KG1 (cell line): ENCODE measurements around the gene TFF1.

Source experiments
- DNase-seq: peaks from one replicate; lab custom pipeline; 2025; lab: John Stamatoyannopoulos, UW

The TFF1 gene

DNA sequence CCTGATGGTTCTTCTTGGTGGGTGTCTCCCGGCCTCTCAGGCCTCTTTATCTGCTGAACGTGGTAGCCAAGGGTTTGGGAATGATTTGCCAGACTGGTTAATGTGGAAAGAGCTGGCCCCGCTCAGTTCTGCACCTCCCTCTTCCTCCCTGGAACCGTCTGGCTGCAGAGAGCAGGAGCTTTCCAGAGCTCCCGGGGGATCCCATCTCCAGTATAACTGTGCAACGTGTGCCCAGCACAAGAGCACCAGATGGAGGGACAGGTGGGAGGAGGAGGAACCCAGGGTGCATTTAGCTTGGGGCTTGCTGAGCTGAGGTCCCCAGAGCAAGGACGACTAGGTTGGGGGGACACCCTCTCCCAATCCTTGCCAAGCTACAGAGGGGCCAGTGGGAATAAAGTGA lies 5.0 kb downstream of the TFF1 start:
- DNase-seq: no peak

- DNase-seq: no peak
These were observed 6.0 kb downstream of the TFF1 start for GRCh38 chr21:42360317-42360716.

DNA sequence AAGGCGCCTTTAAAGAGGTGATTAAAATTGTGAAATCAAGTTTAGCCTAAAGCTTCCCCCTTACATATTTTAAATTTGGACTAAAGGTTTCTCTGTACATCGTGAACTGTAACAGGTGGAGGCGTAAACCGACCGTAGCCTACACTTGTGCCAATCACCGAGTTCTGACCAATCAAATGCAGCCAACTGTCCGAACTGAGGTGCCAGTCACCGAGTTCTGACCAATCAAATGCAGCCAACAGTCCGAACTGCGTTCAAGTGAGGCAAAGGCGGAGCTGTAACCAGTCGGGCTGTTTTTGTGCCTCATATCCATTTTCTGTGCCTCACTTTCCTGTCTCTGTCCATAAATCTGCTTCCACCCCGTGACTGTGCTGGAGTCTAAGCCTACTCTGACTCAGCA lies 7.4 kb downstream of the TFF1 start:
- DNase-seq: no peak

- no peak for DNase-seq
These were observed 8.1 kb downstream of the TFF1 start for GRCh38 chr21:42358261-42358660.

DNA sequence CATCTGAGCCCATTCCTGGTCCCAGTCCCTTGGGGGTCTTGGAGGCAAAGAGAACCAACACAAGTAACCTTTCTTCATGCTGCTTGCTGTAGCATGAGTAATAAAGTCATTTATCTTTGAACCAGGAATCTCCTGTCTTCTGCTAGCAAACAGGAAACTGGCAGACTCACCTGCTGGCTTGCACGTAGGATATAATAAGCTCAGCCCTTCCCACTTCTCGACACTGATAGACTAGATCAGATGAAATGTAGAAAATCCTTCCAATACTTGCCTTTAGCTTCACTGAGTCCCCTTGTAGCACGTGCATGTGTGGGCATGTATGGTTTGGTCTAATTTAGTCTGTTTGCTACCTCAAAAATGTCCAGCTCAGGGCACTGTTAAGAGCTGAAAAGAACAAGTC lies 9.0 kb downstream of the TFF1 start:
- DNase-seq: no peak

DNA sequence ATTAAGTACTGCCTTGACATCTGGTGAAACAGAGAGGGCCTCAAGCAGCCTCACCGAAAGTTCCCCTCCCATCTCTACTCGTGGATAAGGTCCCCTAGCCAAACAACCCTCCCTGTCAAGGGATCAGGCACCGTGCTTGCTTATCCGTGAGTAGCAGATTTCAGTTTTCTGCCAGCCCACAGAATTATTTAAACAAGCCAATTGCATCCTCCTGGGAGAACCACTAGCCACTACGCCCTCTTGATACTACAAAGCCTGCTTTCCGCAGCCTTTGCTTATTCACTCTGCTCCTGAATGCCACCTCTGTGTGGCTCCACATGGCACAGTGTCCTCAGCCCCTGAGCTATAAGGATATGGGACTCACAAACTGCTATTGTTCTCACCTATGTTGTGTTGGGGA lies 9.7 kb downstream of the TFF1 start:
- no peak for DNase-seq

- no peak for DNase-seq
These were observed 10.3 kb downstream of the TFF1 start for GRCh38 chr21:42356046-42356445.

DNA sequence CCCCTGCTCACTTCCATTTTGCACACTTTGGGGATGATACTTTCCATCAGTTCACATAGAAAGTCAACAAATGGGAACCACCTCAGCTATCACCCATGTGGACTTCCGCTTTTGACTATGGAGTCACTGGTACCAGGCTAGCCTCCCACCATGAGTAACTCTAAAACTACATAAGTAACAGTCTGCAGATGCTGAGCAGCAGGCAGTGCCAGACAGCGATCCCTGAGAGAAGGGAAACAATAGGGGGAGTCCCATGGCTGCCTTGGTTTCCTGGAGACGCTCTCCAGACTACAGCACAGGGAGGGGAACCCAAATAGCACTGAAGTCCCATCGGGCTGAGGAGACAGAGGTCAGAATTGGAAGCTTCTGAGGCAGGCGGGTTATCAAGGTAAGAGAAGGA lies 12.7 kb downstream of the TFF1 start:
- no peak for DNase-seq

DNA sequence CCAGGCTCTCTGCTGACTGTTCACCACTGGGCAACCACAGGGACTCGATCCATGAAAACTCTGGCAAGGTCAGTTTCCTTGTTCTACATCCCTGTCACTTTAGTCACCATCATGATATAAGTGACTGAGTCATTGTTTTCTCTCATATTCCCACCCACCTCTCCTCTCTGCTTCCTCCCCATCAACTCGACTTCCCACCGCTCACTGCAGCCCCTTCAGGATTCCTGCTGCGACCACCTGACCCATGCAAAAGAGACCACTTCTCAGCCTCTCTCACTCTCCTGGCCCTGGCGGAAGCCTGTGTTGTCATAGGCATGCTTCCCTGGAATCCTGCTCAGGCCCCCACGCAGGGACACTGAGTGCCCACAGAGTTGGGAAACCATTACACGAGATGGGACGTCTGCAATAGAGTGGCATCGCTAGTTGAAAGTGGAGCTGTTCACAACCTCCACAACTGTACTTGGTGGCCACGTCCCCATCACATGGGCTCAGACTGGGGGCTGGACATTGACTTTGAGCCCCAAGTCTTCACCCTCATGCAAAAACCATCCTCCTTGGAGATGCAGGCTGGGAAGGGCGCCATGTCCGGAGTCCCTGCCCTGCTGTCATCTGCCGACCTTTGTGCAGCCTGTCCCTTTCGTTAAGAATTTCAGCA lies 13.8 kb downstream of the TFF1 start:
- DNase-seq: no peak

DNA sequence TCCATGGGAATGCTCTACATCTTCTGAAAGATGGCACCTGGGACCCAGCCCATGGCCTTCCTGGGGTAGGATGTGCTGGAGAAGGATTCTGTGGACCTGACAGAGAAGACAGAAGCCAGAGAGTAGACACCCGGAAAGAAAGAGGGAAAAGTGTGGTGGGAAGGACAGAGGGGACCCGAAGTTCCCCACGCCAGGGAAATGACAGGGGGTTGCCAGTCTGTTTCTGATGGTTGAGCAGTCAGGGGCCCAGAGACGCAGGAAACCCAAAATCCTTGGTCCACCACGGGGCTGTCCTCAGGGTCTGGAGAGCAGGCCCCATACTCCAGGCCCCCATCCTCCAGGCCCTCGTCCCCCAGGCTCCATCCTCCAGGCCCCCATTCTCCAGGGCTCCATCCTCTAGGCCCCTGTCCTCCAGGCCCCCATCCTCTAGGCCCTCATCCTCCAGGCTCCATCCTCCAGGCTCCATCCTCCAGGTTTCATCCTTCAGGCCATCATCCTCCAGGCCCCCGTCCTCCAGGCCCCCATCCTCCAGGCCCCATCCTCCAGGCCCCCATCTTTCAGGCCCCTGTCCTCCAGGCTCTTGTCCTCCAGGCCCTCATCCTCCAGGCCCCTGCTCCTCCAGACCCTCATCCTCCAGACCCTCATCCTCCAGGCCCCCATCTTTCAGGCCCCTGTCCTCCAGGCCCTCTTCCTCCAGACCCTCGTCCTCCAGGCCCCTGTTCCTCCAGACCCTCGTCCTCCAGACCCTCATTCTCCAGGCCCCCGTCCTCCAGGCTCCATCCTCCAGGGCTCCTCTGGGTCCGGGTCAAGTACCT lies 14.5 kb downstream of the TFF1 start:
- DNase-seq: no peak

- no peak for DNase-seq
These were observed 15.4 kb downstream of the TFF1 start, which contains the start of gene TFF2 for GRCh38 chr21:42350927-42351426. Gene TFF2 (minus strand): TSS chr21:42350994. CDS start chr21:42350957, 37 bp downstream.

GRCh38 chr21:42350318-42350910 lies 15.9 kb downstream of the TFF1 start:
- no peak for DNase-seq

DNA sequence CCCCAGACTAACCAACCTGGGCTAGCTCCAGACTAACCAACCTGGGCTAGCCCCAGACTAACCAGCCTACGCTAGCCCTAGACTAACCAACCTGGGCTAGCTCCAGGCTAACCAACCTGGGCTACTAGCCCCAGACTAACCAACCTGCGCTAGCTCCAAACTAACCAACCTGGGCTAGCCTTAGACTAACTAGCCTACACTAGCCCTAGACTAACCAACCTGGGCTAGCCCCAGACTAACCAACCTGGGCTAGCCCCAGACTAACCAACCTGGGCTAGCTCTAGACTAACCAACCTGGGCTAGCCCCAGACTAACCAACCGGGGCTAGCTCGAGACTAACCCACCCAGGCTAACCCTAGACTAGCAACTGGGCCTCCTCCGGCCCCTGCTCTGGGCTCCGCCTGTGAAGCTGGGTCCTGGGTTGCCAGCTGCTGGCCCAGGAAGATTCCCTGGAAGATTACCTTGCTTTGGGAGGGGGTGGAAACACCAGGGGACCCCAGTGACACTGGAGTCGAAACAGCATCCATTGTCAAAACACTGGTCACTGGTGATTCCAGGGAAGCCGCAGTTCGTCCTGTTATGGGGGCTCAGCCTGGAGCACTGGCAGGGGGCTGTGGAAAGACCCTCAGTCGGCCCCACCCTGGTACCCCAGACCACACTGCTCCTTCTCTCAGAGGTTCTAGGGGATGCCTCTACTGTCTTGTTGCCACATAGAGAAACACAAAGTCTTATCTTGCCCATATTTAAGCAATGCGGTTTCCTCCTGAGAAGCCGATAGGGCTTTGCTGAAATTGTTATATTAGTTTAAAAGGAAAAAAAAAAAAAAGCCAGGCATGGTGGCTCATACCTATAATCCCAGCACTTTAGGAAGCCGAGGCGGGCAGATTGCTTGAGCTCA lies 16.7 kb downstream of the TFF1 start:
- DNase-seq: no peak

- no peak for DNase-seq
These were observed 17.6 kb downstream of the TFF1 start for GRCh38 chr21:42348762-42349161.

DNA sequence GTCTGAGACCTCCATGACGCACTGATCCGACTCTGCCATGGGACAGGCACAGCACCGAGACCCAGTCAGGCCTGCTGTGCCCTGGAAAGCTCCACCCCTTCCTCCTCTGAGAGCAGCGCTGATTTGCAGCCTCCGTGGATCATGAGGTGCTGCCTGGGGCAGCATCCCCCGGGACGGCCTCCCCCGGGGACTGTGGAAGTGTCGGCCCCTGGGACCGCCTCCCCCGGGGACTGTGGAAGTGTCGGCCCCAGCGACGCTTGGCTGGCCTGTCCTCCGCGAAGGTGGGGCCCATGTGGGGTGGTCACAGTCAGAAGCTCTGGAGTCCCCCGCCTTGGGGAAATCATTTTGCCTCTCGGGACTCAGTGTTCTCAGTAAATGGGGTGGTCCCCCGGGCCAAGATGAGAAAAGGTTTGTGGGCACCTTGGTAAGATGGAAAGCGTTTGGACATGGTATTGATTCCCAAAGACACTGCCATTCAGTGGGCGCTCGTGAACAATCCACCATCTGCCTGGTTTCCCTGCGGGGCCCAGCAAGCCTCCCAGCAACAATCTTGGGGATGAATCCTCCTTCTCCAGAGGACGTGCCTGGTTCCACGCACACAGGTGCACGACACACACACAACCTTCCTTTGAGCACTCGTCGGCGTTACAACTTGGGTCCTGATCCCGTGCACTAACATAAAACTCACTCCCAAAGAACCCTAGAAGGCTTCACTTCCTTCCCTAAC lies 18.6 kb downstream of the TFF1 start:
- no peak for DNase-seq

GRCh38 chr21:42346866-42347600 lies 19.3 kb downstream of the TFF1 start:
- DNase-seq: no peak

DNA sequence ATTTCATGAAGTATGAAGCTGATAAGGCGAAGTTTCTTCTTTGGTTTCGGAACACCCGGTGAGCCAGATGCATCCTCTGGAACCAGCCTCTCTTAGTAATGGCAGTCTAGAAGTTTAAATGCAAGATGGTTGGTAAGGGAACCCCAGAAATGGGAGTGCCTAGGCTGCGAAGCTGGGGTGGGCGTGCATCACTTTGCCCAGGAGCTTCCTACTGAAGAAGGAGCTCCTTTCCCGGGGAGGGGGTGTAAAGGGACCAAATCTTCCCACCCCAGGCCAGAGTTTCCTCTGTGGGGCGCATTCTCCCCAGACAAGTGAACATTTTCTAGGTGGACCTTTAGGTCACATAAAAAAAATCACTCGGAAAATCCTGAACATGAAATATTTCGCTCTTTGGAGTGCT lies 19.9 kb downstream of the TFF1 start:
- no peak for DNase-seq

DNA sequence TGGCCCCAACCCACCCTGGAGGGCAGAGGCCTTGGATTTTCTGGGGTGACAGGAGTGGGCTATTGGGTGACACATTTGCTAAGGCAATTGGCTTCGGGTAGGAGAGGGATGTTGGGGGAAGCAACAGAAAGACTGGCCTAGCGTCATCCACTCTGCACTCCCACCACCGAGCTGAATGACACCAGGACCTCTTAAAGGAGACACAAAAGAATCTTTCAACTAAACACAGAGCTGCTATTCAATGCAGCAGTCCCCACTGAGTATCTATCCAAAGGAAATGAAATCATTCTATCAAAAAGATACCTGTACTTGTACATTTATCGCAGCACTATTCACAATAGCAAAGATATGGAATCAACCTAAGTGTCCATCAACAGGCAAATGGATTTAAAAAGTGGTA lies 21.7 kb downstream of the TFF1 start:
- DNase-seq: no peak

GRCh38 chr21:42343963-42344510 lies 22.3 kb downstream of the TFF1 start:
- DNase-seq: no peak

DNA sequence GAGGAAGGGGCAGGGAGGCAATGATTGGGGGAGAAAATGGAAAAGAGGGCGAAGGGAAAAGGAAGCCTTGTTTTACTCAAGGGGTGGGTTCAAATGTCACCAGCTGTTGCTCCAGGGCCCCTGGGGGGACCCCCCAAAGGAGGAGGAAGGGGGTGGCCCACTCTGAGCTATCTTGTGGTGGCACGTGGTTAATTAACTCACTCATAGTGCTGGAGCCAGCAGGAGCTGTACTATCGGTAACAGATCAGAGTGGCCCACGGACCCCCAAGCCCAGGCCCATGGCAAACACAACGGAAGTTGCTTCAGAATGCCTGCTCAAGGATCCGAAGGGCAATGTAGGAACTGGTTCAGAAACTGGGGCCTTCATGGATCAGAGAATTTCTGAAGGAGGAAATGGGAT lies 22.8 kb downstream of the TFF1 start:
- DNase-seq: no peak
